ENCODE results near the gene SLC25A22. TPM values are rescaled to one million over a fixed set of nuclear protein-coding genes. Genes with fewer than 3 reads are reported as not detected.

The SLC25A22 gene
- total RNA-seq, 1 donor from 2014 or later, result 3.9 TPM

DNA sequence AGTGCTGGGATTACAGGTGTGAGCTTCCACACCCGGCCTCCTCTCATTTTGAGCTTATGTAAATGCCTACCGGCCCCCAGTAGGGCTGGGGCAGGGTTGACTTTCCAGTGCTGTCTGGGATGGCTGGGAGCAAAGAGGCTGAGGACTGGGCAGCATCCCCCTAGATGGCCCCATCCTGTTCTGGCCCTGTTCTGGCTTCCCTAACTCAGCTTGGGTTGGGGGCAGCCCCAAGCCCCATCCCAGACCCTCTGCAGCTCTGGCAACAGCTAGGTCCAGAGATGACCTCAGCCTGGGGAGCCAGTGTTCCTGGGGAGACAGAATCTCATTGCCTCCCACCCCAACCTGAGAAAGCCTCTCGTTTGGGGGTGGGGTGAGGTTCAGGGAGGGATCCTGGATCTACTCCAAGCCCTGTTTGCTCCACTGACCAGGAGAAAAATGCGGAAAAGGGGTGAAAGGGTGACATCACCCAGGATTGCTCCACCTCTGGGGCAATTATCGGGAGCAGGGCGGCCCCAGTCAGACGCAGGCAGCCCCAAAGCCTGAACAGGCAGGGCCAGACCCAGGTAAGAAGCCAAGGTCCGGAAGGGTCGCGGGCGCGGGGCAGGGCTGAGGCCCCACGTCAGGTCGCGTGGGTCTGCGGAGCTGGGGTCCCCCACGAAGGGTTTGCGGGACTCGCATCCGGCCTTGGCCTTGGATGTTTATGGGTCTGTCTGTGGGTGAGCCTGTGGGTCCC, 20.5 kb upstream of the SLC25A22 start, which contains the start of gene PNPLA2:
PNPLA2 (plus strand) TSS at position 519 of the 733 bp plus-strand sequence. CDS start 805 bp downstream, outside the sequence.
- no peak for DNase-seq
- TF ChIP-seq, protein P1, sequence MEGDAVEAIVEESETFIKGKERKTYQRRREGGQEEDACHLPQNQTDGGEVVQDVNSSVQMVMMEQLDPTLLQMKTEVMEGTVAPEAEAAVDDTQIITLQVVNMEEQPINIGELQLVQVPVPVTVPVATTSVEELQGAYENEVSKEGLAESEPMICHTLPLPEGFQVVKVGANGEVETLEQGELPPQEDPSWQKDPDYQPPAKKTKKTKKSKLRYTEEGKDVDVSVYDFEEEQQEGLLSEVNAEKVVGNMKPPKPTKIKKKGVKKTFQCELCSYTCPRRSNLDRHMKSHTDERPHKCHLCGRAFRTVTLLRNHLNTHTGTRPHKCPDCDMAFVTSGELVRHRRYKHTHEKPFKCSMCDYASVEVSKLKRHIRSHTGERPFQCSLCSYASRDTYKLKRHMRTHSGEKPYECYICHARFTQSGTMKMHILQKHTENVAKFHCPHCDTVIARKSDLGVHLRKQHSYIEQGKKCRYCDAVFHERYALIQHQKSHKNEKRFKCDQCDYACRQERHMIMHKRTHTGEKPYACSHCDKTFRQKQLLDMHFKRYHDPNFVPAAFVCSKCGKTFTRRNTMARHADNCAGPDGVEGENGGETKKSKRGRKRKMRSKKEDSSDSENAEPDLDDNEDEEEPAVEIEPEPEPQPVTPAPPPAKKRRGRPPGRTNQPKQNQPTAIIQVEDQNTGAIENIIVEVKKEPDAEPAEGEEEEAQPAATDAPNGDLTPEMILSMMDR (IDR thresholded peaks at IDR 0.05; ENCODE audit: borderline replicate concordance), result no peak
- peaks cover 23% of the 10 kb centered on the region for H3K36me3 ChIP-seq
- no peaks in the 10 kb centered on the region for H3K27me3 ChIP-seq (ENCODE audit: low read depth)
- no peaks in the 10 kb centered on the region for H3K9me3 ChIP-seq (replicated peaks)
- intact Hi-C loops (cut with micrococcal nuclease), result no loop called here
- peaks cover 50% of the 10 kb centered on the region for H3K4me1 ChIP-seq
- H3K4me3 ChIP-seq, result peak within 1 kb of the TSS; percentile 91
- H3K27ac ChIP-seq (replicated peaks), result peak within 1 kb of the TSS; percentile 99

DNA sequence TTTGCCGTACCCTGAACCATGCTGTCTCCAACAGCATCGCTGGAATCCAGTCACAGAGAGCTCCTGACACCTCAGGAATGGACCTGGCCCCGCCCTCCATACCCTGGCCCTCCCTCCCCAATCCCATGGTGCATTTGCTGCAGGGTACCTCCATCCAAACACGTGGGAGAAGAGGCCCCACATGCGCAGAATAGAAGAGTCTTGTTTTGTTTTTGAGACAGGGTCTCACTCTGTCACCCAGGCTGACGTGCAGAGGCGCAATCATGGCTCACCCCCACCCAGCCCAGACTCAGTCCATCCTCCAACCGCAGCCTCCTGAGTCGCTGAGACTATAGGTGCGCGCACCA, 18.3 kb upstream of the SLC25A22 start:
- peaks cover 36% of the 10 kb centered on the region for H3K4me1 ChIP-seq
- intact Hi-C loops (cut with micrococcal nuclease), result no loop called here
- H3K27me3 ChIP-seq (ENCODE audit: low read depth), result no peaks in the 10 kb centered on the region
- no peaks in the 10 kb centered on the region for H3K9me3 ChIP-seq (replicated peaks)
- DNase-seq, result no peak
- no peak overlapping the region for H3K27ac ChIP-seq (replicated peaks)
- H3K36me3 ChIP-seq, result peaks cover 25% of the 10 kb centered on the region
- TF ChIP-seq, protein P1 (IDR thresholded peaks at IDR 0.05; ENCODE audit: borderline replicate concordance), result no peak
- no peak overlapping the region for H3K4me3 ChIP-seq

DNA sequence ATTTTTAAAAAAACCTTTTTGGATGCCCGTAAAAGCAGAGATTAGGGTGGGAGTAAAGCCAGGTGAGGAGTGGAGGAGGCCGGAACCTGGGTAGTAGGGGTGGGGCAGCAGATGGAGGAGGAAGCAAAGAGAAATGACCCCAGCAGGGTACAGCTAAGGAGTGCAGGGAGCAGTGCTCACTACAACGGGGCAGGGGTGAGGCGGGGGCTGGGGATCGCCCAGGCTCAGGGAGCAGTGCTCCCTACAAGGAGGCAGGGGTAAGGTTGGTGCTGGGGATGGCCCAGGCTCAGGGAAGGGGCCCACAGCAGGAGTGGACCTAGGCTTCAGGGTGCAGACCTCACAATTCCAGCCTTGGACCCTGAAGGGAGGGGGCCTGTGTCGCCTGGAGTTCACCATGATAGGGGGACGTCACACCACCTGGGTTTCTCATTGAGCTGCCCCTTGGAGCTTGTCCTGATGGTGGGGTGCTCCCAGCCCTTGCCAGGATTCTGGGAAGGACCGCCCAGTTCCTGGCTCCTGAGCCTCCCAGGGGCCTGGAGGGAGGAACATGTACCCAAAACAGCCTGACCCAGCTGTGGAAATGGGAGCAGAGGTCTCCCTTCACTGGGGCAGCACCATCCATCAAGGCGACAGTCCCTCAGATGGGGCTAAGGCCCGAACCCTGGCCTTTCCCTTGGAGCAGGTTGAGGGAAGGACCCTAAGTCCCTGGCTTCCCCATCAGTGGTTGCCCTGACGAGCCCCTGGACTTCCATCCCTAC, 17.8 kb upstream of the SLC25A22 start:
- no peaks in the 10 kb centered on the region for H3K9me3 ChIP-seq (replicated peaks)
- no peak for DNase-seq
- TF ChIP-seq, protein P1 (IDR thresholded peaks at IDR 0.05; ENCODE audit: borderline replicate concordance), result no peak
- no peak overlapping the region for H3K27ac ChIP-seq (replicated peaks)
- no peaks in the 10 kb centered on the region for H3K27me3 ChIP-seq (ENCODE audit: low read depth)
- intact Hi-C loops (cut with micrococcal nuclease), result no loop called here
- H3K4me1 ChIP-seq, result peaks cover 36% of the 10 kb centered on the region
- H3K4me3 ChIP-seq, result no peak overlapping the region
- peaks cover 27% of the 10 kb centered on the region for H3K36me3 ChIP-seq

DNA sequence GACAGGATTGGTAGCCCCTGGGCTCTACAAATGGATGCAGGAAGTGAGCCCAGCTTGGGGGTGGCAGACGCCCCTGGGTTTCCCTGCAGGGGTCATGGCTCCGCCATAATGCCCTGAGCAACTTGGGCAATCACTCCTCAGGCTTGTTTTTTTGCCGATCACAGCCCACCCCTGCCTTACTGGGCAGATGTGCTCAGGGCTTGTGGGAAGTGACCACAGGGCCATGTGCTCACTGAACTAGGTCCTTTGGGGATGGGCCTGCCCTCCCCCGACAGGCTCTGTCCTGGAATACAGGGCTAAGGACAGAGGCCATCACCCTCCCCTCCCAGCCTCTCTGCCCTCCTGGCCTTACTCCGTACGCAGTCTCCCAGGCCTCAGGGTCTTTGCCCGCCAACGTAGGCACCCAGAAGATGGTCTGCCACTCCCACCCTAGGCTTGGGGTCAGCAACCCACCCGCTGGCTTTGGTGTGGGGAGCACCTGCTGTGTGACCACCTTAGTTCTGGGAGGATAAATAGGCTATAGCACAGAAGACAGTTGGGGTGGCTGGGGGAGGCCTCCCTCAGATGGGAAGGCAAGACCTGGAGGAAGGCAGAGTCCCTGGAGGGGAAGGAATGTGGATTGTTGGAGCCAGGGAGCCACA, 15.5 kb upstream of the SLC25A22 start:
- H3K27ac ChIP-seq (replicated peaks), result no peak overlapping the region
- no peak overlapping the region for H3K4me3 ChIP-seq
- peaks cover 36% of the 10 kb centered on the region for H3K4me1 ChIP-seq
- peaks cover 27% of the 10 kb centered on the region for H3K36me3 ChIP-seq
- intact Hi-C loops (cut with micrococcal nuclease), result no loop called here
- TF ChIP-seq, protein P1 (IDR thresholded peaks at IDR 0.05; ENCODE audit: borderline replicate concordance), result no peak
- no peak for DNase-seq
- no peaks in the 10 kb centered on the region for H3K9me3 ChIP-seq (replicated peaks)
- H3K27me3 ChIP-seq (ENCODE audit: low read depth), result no peaks in the 10 kb centered on the region

DNA sequence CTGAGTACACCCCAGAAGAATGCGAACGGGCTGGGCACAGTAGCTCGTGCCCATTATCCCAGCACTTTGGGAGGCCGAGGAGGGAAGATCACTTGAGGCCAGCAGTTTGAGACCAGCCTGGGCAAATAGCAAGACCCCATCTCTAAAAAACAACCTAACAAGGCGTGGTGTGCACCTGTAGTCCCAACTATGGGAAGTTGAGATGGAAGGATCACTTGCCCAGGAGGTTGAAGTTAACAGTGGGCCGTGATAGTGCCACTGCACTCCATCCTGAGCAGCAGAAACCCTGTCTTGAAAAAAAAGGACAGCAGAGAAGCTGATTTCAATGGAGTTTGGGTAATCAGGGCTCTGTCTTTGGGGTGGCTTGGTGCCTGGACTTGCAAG, 15.0 kb upstream of the SLC25A22 start:
- Histone ChIP-seq H3K27ac (replicated peaks) (no peak overlapping the region), H3K4me3 (no peak overlapping the region), H3K4me1 (peaks cover 37% of the 10 kb centered on the region), H3K9me3 (replicated peaks) (no peaks in the 10 kb centered on the region), H3K36me3 (peaks cover 27% of the 10 kb centered on the region), H3K27me3 (ENCODE audit: low read depth) (no peaks in the 10 kb centered on the region)
- TF ChIP-seq, protein P1 (IDR thresholded peaks at IDR 0.05; ENCODE audit: borderline replicate concordance), result no peak
- DNase-seq, result no peak
- intact Hi-C loops (cut with micrococcal nuclease), result no loop called here

All from left ventricle myocardium inferior (tissue), 1 donor.